Measurements from ENCODE around the gene EPHA7.

EPHA7 gene

DNA sequence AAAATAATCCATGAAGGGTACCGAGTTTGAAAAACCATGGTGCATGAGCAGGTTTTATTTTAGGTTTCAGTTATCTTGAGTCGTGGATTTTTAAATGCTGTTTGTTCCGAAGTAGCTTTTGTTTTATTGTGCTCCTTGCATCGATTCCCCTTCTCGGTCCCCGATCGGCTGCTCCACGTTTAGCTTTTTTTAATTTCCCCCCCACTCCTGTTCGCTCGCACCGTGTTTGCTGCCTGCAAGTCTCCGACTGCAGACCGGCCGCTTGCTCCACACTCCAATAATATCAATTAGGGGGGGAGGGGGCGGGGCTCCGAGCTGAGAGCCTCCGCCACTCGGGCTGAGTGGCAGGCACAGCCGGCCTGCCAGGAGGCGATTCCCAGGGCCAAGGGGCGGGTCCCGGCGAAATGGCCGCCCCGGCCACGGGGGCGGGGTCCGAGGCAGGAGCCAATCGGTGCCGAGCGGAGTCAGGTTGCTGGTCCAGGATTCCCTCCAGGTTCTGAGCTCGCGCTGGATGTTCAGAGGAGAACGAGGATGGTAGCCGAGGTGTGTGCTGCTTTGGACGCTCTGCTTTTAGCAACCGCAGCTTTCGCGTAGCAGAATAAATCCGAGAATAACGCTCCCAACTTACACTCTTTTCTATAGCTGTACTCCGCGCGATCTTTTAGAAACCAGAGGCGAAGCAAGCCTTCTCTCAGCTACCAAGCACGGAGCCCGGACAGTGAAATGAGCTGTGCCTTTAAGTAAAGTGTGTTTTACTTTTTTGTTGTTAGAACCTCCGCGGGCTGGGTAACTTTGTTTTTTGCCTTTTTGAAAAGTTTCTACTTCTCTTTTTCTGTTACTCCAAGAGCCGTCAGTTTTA, at the start of gene EPHA7:
TSS of gene EPHA7 (minus strand) at position 256 of the 859 bp plus-strand sequence. CDS start at position 38, 218 bp downstream.
- no peak for DNase-seq (ENCODE audit: low read depth, low spot score)

DNA sequence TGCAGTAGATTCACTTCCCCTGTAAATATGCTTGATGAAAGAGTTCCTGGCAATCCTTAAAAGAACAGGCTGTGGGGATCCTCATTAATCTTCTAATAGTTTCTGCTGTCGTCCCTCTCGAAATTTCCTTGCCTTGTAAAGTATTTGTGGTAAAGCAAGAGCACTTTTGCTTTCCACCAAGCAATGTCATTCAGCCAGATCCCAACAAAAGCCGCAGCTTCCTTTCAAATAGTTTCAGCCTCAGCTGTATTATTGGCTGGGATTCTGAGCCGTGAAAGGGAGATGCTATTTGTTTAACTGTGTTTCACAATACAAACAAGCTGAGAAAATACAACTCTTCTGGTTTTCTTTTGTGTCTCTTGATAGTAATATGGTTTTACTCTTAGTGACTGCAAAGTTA, 48.9 kb upstream of the EPHA7 start:
- DNase-seq (ENCODE audit: low read depth, low spot score): no peak

DNA sequence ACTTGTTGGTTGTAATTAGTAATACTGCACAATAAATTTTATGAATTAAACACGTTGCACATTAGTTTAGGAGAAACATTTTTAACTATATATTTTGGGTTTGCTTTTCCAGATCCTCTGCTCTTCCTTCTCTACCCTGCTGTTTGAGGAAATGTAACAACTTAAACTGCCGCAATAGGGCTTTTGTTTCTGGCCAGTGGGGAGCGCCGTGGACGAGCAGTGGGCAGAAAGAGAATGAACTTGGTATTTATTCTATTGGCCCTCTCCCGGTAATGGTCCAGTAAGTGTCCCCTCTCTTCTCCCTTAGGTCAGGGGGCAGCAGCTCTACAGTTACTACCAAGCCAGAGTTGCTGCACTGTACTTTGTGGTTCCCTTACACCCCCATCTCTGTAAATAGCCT, 35.2 kb upstream of the EPHA7 start:
- DNase-seq (ENCODE audit: low read depth, low spot score): no peak

DNA sequence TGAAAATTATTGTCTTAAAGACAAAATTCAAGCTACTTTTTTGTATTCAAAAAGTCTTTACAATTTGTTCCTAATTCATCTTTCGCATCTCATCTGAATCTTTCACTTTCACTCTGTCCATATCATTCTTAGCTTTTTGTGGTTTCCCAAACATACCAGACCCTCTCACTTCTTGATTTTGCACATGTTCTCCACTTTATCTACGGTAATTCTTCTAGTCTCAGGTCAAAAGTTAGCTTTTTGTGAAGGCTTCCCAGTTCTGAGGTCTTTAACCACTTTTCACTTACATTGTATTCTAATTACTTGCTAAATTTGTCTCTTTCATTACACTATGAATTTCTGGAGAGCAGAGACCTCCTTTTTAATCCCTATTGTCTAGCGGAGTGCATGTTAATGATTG, 34.6 kb upstream of the EPHA7 start:
- no peak for DNase-seq (ENCODE audit: low read depth, low spot score)

DNA sequence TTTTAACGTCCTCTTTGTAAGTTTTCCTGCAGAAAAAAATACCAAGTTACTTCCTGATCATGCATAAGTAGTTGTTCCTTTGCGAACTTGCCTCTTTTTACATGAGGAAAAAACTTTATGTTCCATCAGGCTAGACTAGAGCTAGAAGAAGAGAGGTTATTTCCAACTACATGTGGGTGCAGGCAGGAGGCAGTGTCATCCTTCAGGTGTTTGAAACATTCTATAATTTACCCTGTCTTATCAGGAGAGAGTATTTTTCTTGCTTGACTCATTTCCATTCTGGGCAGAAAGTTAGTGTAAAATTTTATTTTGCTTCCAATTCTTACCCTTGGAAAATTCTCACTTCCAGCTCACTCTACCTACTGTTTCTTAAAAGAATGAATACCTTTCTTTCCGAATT, 28.5 kb upstream of the EPHA7 start:
- no peak for DNase-seq (ENCODE audit: low read depth, low spot score)

DNA sequence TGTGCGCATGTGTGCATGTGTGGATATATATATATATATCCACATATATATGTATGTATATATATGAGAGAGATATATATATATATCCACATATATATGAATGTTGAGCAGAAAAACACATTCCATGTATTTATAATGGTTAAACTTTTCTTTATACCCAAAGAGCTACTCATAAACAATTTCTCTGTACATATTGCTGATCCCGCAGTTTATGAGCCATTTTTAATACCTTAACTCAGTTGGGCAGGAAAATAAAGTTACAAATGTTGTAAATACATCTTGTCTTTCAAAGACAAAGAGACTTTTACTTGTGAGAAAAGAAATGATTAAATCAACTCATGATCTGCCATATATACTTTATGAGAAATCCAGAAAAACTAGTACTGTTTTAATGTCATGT, 18.1 kb upstream of the EPHA7 start:
- no peak for DNase-seq (ENCODE audit: low read depth, low spot score)

DNA sequence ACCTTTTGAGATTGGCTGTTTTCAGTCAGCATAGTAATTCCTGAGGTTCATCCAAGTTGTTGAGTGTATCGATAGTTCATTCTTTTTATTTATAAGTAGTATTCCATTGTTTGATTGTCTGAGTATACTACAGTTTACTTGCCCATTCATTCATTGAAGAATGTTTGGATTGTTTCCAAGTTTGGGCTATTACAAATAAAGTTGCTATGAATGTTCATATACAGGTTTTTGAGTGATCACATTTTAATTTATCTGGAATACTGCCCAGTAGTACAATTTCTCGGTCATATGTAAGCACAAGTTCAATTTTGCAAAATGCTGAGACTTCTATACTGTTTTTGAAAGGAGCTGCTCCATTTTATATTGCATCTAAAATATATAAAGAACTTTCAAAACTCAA, 14.2 kb upstream of the EPHA7 start:
- DNase-seq (ENCODE audit: low read depth, low spot score): no peak

DNA sequence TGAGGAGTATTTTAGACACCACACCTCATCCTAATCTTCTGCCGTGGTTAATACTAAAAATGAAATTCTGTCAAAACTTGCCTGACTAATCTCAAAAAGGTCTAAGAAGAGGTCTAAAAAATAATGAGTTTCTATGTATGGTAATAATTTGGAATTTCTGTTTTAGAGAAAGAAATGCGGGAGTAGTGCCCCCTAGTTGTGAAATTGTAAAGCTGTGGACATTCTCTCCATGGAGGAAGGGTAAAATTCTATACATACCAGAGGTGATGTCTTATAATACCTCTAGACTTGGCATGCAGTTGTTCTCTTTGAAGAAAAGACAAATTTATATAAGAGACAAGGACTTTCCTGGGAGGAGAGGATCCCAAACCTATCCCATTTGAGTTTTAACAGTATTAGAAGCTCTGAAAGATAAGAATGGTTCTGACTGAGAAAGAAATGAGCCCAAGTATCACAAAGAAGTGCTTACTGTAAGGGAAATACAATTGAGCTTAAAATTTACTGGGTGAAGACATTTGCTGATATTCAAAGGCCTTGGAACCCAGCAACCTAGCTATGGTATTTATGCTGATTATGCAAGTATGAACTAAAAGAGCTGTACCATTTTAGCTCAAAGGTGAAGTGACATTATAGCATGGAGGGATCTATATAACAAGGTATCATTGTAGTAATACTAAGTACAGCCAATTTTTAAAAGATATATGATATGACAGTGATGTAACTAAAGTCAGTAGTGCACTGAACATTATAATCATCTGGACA, 5.1 kb upstream of the EPHA7 start:
- DNase-seq (ENCODE audit: low read depth, low spot score): no peak

DNA sequence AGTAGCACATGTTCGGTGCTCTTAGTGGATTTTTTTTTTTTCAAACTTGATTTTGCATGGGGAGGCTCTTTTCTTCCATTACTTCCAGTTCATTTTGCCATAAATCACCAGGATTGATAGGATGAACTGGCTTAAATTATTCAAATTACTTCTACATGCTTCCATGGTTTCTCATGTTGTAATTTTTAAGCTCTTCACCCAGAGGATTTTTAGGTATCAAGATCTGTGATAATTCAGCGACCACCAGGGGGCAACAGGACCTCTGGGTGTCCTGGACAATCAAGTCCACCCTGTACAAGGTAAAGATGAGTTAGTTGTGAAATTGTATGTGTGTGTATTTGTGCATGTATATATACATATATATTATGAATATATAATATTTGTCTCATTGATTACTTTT, 4.2 kb upstream of the EPHA7 start:
- no peak for DNase-seq (ENCODE audit: low read depth, low spot score)

DNA sequence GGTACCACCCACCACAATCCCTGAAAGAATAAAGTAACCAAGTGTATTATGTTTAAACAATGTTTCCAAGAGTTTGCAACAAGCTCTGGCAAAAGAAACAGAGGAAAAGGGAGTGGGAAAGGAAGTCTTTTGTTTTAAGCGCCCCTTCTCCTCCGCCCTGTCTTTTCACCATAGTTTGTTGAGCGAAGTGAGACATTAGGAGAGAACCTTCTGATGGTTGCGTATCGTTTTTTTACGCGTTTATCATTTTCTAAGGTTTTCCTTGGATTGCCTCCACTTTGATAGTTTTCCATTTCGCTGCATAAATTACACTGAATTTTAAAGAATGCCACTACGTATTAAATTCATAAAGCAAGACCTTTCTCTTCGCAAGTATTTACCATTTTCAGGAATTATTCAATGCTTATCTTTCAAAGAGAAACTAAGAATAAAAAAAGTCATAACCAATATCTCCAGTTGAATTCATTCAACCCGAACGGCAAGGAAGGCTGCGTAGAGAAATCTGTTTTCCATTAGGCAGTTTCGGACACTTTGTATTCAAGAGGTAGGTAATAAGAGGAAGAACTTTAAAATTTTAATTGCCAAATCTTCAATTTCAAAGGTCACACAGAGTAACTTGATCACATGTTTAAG, 920 bp upstream of the EPHA7 start:
- no peak for DNase-seq (ENCODE audit: low read depth, low spot score)

DNA sequence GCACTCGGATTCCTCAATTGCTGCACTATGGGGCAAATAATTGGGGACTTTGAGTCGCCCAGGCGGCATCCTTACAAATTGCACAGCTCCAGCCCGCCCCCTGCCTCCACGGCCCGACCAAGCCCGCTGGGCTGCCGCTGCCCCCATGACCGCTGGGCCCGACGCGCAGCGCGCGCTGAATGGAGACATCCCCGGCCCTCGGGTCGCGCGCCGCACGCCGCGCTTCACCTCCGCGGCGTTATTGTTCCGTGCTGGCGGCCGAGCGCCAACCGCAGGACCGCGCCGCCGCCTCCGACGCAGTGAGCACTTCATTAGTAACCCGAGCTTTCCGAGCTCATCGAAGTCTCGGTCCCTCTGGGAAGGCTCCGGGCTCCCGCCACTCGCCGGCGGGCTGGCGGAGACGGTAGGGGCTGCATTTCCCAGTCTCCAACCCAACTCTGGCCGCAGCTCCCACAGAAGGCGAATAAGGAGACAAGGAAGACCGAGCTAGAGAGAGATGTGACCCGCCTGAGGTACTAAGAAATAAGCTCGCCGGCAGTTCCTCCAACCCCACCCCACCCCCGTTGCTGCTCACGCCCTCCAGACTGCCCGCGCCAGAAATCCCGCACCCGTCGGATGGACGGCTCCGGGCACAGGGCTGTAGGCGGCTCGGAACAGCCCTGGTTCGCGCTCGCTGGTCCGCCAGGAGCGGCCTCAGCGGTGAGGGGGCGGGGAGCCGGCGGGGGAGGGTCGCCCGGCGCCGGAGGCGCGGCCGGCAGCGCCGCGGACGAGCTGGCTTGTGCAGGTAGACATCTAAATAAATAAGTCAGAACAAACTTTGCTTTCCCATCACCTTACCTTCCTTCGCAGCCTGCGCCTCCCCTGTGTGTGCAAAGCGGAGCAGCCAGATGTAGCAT, 703 bp downstream of the EPHA7 start:
- DNase-seq (ENCODE audit: low read depth, low spot score): no peak

DNA sequence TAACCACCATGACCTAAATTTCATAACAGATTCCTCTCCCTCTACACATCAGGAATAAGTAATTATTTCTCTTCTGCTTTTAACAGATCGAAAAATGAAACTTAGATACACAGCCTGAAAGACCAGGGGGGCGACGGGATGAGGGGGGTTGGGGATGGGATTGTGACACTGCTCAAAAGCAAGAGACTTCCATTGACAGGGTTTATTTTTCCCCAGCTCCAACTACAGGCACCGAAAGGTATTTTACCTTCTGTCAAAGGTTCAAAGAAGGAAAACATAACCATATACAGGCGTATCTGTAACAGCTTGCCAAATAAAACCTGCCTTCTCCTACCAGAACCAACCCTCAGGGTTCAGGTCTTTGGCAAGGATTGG, 1.3 kb downstream of the EPHA7 start:
- DNase-seq (ENCODE audit: low read depth, low spot score): no peak

DNA sequence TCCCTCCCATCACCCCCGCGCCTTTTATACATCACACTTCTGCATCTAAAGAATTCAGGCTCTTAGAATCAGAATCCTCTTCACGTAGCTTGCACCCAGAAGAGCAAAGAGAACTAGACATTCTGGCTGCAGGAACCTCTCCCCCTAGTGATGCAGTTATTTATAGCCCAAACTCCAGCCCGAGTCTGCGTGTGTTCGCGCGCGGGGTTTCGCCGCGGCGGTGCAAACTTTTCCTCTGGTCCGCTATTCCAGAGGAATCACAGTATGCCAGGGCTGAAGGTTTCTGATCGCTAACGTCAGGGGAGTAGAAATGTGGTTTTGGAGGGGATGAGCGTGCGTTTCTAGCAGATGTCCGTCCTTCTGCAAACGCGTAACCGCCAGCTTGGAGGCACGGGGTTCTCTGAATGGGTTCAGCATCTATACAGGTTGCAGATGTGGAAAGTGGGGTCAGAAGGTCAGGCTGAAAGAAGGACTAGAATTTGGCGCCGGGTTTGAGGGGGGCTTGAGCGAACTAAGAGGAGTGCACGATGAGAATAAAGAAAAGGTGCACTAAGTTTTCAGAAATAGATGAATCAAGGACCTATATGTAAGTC, 1.8 kb downstream of the EPHA7 start:
- DNase-seq (ENCODE audit: low read depth, low spot score): no peak

DNA sequence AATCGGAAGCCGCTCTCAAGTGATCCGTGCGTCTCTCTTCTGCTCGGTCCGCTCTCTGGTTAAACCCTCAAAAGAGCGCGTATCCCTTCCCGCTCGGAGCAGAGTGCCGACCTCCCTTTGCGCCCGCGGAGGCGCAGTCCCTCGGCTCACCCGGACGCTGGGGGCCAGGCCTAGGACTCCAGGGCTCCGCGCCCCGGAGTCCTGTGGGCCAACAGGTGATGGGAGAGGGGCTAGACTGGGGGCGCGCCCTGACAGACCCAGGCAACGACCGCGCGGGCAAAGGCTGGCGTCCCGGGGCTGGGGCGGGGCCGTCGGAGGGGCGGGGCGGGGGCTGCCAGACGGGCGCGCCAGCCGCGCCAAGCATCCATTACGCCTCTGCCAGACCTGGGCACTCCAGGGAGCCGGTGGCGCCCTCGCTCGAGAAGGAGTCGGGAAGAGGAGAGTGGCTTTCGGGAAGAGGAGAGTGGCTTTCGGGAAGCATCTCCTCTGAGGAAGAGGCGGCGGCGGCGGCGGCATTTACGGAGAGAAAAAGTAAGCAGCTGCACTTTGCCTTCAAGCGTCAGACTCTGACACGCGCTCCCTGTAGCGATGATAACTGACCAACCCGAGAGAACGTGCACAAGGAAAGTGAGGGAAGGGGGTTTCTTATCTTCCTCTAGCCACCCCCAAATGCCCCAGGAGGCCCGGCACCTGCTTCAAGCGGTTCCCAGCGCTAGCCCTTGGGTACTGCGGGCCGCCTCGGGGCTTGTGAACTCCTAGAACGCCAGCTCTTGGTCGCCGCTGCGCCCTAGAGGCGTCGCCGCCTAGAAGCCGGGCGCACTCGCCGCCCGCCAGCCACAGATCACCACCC, 2.6 kb downstream of the EPHA7 start:
- no peak for DNase-seq (ENCODE audit: low read depth, low spot score)

DNA sequence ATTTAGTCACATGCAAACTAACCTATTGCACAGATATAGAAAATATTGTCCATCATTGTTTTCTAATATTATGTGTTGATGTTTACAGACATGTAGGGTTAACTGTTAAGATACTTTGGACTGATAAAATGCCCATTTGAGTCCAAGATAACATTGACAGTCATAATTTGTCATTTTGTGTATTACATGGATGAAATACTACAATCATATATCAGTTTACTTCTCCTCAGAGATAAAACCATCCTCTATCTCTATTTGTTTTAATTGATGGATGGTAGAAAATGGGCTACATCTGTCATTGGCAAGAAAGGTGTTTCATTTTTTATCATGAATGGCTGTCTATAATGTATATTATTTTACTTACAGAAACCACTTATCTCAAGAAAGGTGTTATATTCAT, 6.2 kb downstream of the EPHA7 start:
- DNase-seq (ENCODE audit: low read depth, low spot score): no peak

DNA sequence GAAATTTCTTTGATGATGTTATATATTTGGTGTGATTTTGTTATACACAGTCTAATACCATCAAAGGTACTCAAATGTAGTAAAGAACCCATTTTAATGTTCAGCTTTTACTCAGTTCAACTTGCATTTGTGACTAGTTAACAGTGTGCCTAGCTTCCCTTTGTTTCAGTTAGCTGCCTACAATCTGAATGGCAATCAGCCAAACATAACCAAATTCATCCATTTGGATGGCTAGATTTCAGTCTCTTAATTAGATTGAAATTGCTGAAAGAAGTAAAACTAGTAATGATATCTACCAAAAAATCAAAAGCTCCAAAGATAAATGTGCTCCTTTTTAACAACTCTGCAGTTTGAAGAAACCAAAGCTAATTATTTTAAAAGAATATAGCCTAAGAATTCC, 6.9 kb downstream of the EPHA7 start:
- no peak for DNase-seq (ENCODE audit: low read depth, low spot score)

DNA sequence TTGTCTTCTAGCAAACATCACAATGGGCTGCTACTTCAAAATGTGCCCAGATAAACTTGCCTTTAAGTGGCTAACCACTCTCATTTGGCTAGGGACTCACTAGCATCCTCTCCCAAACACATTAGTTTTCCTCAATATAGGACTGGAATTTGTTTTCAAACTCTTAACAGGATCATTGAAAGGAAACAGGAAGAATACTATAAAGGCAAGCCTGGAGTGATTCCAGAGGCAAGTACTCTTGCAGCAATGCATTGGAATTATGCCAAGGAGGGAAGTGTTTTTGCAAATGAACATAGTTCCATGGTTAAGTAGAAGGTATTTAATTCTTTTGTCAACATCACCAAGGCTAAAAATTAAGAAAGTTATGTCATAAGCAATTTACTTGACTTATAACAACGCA, 12.2 kb downstream of the EPHA7 start:
- DNase-seq (ENCODE audit: low read depth, low spot score): no peak

DNA sequence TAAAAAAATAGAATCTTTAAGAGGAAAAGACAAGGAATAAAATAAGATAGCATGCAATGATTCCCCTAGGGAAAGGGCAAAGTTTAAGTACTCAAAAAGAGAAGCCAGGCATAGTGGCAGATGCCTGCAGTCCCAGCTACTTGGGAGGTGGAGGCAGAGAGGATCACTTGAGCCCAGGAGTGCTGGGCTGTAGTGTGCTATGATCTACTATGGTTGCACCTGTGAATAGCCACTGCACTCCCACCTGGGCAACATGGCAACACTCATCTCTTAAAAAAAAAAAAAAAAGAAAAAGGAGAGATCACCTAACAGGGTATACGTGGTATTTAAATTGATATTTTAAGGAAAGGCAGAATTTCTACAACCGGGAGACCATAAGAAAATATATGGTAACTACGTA, 16.0 kb downstream of the EPHA7 start:
- no peak for DNase-seq (ENCODE audit: low read depth, low spot score)

DNA sequence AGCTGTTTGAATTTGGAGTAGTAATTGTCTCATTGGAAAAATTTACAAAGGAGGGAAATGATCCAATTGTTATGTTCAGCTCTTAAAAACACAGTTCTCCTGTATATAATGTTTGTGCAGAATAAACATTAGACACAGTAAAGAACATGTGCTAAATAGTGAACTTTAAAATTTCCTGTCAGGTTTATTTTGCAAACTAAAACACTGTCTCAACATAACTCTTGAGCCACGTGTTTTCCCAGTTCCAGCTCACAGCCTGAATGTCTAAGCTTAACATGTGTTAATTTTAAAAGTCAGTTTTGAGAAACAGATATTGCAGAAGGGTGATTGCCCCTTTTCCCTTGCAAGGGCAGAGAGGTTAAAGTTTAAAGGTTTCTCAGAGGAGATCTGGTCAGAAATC, 20.6 kb downstream of the EPHA7 start:
- DNase-seq (ENCODE audit: low read depth, low spot score): no peak

DNA sequence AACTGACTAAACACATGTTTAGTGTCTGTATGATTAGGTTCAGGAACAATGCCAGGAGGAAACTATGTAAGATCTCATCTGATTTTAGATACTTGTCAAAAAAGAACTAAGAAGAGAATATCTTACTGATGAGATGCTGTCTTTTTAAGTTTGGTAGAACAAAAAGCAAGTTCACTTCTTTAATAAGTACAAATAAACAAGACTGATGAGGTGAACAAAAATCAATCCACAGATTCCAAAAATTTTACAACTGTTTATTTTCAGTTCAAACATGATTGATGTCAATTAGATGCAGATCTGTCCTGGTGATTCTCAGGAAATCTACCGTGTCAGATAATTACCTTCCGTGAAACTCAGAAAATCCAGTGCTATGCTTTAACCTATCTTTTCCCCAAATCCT, 24.9 kb downstream of the EPHA7 start:
- no peak for DNase-seq (ENCODE audit: low read depth, low spot score)

Data from activated CD4-positive, CD25-positive, alpha-beta regulatory T cell treated with anti-CD3 and anti-CD28 coated beads, Interleukin-2, amount 50 U/mL, for 16 hours (primary cell).